LNCAP (cell line): Measurements from ENCODE around the gene ADAR.

Experiments
- CTCF ChIP-seq: fragments of 450-650 bp; IDR thresholded peaks from 2 replicates; pipeline ENCODE4 v1.5.1; 2017; ENCODE audit warnings: mild to moderate bottlenecking

Gene ADAR

GRCh38 chr1:154599658-154600057 lies 8.3 kb downstream of the ADAR start:
- no peak for TF ChIP-seq CTCF

GRCh38 chr1:154598871-154599635 lies 8.9 kb downstream of the ADAR start:
- TF ChIP-seq CTCF: no peak

- no peak for TF ChIP-seq CTCF
Measured at GRCh38 chr1:154595621-154596020, 12.4 kb downstream of the ADAR start.

- TF ChIP-seq CTCF: no peak
Measured at GRCh38 chr1:154594811-154595210, 13.2 kb downstream of the ADAR start.

- TF ChIP-seq CTCF: no peak
Measured at GRCh38 chr1:154593390-154593789, 14.6 kb downstream of the ADAR start.

GRCh38 chr1:154591206-154591605 lies 16.8 kb downstream of the ADAR start:
- TF ChIP-seq CTCF: no peak

GRCh38 chr1:154590756-154591155 lies 17.2 kb downstream of the ADAR start:
- TF ChIP-seq CTCF: no peak

- no peak for TF ChIP-seq CTCF
Measured at GRCh38 chr1:154589780-154590179, 18.2 kb downstream of the ADAR start.
